GM21529 (cell line): ENCODE data around the gene SET.

Experiments
- ATAC-seq: cut with Tn5 transposase; IDR thresholded peaks from one replicate; pipeline ENCODE4 v1.9.1; 2021; ENCODE audit not compliant: unreplicated experiment

Gene SET

GRCh38 chr9:128728298-128728697, 39.3 kb downstream of the SET start:
- ATAC-seq, result no peak

GRCh38 chr9:128729302-128729701, 40.3 kb downstream of the SET start:
- no peak for ATAC-seq

DNA sequence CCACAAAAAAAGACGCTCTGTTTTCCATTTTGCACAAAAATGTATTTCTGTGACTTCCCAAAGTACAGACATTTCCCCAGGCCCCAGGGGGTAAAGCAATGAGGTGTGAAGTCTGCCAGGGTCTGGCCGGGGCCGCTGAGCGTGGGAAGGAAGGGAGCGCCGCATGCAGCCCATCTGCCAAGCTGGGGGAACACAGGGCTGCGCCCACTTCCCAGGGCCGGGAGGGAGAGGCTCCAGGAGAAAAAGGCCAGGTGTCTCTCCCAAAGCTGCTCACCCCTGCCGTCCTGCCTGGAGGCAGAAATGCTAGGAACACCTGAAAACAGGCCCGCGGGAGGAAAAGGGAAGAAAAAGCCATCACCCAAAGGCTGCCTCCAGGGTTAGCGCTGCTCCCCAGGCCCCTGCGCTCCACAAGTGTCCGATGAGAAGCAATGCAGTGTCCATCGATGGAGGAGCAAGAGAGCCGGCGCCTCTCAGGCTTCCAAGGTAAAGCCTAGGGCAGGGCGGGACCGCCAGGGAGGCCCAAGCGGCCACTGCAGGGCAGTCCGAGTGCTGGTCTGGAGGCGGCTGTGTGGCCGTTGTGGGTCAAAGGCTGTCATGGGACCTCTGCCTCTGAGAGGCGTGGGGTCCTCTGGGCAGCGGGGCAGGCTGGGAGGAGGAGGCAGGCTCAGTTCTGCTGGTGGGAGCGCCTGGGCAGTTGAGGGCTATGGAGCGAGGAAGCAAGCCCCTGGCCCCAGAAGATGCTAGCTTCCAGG, 40.9 kb downstream of the SET start:
- ATAC-seq, result no peak

DNA sequence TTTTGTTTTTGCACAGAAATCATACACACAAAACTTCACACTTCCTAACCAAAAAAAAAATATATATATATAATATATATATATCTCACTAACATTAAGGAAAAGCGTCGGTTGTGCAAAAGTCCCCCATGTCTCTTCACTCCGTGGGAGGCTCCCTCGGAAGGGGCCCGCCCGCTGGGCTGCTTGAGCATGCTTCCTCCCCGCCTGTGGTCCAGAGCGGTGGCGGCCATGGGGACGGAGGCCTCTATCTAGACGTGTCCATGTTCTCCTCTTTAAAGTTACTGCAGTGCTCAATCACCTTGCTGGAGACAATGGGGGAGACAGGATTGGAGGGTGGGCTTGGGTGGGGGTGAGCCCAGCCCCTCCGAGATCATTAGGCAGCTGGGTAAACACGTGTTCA, 42.1 kb downstream of the SET start:
- no peak for ATAC-seq

DNA sequence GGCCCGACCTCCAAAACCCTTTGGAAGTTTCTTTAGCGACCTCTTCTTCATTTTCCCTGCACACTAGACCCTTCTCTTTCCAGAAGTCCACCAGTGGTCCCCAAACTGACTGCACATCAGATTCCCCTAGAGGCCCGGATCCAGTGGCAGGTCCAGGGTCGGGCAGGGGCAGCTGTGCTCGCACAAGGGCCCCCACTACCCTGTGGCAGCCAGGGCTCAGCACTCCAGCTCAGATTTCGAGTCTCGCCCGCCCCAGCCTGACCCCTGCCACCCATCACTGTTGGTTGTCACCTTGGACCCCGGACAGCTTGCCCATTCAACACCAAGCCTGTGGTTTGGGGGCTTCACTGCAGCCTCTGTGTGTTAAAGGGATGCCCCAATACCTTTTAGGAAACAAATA, 42.7 kb downstream of the SET start:
- ATAC-seq, result no peak

GRCh38 chr9:128732576-128732975, 43.6 kb downstream of the SET start:
- ATAC-seq, result no peak

GRCh38 chr9:128733256-128733655, 44.2 kb downstream of the SET start:
- no peak for ATAC-seq

GRCh38 chr9:128735373-128735772, 46.4 kb downstream of the SET start:
- ATAC-seq, result no peak

- ATAC-seq, result no peak
Observed at GRCh38 chr9:128742401-128742800, 53.4 kb downstream of the SET start.

DNA sequence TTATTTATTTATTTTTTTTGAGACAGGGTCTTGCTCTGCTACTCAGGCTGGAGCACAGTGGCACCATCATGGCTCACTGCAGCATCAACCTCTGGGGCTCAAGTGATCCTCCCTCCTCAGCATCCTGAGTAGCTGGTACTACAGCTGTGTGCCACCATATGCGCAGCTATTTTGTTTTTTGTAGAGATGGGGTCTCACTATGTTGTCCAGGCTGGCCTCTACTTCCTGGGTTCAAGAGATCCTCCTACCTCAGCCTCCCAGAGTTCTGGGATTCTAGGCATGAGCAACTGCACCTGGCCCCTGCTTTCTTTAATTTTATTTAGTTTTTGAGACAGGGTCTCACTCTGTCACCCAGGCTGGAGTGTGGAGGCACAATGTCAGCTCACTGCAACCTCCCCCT, 54.4 kb downstream of the SET start:
- no peak for ATAC-seq
